Islet precursor cell (in vitro differentiated cells): ENCODE measurements around the gene FANCE.

Source experiments
- DNase-seq: peaks from one replicate; pipeline ENCODE4 v3.0.0-alpha.2; 2018

Gene FANCE, protein sequence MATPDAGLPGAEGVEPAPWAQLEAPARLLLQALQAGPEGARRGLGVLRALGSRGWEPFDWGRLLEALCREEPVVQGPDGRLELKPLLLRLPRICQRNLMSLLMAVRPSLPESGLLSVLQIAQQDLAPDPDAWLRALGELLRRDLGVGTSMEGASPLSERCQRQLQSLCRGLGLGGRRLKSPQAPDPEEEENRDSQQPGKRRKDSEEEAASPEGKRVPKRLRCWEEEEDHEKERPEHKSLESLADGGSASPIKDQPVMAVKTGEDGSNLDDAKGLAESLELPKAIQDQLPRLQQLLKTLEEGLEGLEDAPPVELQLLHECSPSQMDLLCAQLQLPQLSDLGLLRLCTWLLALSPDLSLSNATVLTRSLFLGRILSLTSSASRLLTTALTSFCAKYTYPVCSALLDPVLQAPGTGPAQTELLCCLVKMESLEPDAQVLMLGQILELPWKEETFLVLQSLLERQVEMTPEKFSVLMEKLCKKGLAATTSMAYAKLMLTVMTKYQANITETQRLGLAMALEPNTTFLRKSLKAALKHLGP

DNA sequence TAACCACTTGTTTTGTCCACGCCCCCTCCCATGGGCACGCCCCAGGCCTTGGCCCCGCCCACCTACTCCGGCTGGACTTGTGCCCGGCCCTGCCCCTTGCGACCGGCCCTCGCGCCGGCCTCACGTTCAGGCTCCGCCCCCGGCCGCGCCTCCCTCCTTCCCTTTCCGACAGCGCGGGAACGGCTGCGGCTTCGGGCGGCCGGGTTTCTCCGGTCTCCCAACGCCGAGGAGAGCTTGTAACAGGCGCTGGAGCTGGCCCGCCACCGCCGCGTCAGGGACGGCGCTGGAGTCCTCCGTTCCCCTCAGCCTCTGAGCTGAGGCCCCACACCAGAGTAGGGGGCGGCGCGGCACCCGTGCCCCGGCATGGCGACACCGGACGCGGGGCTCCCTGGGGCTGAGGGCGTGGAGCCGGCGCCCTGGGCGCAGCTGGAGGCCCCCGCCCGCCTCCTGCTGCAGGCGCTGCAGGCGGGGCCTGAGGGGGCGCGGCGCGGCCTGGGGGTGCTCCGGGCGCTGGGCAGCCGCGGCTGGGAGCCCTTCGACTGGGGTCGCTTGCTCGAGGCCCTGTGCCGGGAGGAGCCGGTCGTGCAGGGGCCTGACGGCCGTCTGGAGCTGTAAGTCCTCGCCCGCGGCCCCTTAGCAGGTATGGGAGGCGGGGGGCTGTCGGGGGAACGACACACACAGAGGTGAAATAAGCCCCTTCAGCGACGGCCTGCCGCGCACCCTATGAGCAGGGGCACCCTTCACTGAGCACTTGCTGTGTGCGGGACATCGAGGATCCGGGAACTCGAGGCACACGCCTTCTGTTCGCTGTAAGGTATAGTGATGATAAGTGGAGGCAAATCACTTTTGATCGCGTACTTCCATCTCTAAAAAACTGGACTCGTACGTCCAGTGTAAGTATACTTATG lies at the start of gene FANCE:
Gene FANCE, plus strand, starts transcription at position 156 of the 908 bp plus-strand sequence. Its CDS starts 208 bp downstream, at position 364.
- peak; percentile 99 for DNase-seq

DNA sequence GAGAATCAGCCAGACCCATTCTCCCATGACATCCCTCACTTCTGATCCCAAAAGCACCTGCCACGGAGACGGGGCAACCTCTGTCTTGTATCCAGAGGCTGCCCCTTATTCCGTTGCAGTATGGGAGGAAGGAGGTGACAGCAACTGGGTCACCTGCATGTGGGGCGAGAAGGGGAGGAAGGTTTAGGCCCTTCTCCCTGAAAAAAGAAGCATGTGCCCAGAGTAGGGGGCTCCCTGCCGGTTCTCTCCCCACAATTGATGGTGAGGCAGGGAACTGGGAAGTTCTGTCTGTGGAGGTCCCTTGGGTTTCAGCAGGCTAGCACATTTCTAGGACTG lies 49.3 kb upstream of the FANCE start:
- no peak for DNase-seq

DNA sequence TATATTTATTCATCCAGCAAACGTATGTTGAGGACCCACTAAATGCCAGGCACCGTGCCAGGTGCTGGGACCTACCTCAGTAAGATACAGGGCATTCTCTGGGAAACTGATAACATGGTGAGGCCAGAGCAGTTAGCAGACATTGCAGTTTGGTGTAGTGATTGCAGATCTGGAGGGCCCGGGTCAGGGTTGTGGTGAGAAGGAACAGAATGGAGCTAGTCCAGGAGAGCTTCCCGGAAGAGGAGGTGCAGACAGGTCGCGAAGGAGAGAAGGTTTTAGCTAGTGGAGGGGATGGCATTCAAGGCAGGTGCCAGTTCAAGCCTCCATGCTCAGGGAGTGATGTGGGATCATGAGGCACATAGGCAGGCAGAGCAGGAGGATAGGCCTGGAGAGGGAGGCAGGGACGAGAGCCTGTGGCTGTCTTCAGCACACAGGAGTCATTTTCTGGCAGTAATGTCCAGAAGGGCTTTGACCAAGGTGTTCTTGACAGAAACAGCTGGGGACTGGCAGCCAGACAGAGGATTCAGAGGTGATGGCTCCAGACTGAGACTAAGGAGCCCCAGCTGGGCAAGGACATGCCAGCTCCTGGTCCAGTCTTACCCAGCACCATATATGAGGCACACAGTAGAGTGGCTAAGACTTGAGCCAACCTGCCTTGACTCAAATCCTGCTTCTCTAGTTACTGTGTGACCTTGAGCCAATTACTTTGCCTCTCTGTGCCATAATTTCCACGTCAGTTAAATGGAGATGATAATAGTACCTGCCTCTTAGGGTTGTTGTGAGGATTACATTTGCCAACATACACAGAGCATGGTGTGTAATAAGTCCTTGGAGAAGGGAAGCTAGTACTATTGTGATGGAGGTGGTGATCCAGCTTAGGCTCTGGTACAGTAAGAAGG lies 48.3 kb upstream of the FANCE start:
- DNase-seq: no peak

DNA sequence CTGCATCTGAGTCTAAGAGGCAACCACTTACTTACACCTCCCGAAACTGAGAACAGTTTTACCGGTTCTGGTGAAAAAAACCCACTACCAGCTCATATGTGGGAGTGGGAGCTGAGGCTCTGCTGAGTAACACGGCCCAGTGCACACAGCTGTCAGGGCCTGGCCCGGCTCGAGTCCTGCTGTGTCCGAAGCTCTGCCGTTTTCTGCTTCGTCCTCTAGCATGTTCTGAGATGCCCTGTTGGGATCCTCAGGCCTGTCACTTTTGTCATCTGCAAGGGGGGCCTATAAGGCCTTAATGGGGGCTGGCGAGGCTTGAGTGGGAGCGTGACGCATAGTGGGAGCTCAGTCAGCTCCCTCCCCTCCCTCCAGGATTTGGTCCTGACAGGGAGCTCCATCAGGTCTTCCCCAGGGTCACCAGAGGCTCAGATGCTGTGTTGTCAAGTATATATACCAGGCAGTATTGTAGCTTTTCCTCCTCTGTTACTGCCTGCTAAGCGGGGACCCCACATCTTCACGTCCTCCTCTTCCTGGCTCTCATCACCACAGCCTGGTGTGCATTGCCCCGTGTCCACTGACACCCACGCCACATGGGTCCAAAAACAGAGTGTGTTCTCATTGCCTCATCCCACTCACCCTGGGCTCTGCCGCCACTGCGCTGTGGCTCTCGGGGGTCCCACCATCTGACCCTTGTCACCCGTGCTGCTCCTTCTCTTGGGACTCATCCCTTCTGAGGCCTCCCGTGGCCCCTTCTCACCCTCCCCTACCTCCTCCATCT lies 45.2 kb upstream of the FANCE start:
- DNase-seq: no peak

DNA sequence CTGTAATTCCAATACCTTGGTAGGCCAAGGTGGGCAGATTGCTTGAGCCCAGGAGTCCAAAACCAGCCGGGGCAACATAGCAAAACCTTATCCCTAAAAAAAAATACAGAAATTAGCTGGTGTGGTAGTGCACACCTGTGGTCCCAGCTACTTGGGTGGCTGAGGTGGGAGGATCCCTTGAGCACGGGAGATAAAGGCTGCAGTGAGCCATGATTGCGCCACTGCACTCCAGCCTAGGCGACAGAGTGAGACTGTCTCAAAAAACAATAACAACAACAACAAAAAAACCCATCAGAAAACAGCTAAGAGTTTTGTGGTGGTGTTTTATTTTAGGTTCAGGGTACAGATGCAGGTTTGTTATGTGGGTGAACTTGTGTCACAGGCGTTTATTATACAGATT lies 42.9 kb upstream of the FANCE start:
- no peak for DNase-seq

DNA sequence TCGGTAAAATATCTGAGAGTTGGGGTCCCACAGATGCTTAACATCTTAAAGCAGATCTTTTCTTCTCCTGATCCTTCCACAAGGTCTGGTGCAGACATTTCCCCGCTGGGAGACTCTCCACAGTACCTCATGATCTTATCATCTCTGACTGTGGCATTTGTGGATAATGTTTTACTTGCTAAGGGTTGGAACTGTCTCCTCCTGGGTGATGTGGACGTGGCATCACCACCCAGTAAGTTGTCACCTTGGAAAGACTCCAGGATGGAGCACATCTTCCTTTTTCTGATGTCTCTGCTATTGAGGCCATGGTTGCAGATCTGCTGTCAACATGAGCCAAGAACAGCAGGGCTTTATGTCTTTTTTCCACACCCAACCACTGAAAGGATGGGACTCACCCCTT lies 42.0 kb upstream of the FANCE start:
- DNase-seq: no peak

DNA sequence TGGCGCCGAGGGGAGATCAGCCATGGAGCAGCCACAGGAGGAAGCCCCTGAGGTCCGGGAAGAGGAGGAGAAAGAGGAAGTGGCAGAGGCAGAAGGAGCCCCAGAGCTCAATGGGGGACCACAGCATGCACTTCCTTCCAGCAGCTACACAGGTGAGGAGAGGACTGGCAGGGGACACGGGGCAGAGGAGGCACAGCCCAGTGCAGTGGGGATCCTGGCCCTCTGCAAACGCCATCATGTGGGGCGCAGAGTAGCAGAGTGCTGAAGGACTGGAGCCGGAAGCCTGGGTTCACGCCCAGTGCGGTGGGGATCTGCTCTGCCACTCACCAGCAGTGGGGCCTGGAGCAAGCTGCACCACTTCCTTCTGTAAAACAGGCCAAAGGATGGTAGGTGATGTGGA lies 41.1 kb upstream of the FANCE start:
- no peak for DNase-seq

DNA sequence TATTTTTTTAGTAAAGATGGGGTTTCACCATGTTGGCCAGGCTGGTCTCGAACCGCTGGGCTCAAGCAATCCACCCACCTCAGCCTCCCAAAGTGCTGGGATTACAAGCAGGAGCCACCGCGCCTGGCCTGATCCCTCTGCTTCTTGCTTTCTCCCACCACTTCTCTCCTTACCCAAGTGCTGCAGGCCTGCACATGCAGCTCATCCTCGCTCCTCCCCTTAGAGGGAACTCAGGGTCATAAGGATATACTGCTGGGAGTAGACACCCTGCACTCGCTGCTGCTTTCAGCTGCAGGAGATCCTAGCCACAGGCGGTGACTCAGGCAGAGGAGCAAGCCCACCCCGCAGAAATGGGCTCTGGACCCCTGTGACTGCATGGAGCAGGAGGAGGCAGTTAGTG lies 40.0 kb upstream of the FANCE start:
- DNase-seq: no peak

DNA sequence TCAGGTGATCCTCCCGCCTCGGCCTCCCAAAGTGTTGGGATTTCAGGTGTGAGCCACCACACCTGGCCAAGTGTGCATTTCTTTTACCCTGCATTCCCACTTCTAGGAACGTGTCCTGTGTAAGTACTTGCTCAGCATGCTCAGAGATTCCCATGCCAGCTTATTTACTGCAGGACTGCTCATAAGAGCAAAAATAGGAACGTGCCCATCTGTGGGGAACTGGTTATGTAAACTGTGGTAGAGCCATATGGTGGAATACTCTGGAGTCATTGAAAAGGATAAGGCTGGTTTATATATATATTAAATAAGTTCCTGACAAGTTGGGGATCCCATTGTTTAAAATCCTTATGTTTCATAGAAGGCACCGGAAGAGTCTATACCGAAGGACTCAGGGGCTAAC lies 38.2 kb upstream of the FANCE start:
- no peak for DNase-seq

DNA sequence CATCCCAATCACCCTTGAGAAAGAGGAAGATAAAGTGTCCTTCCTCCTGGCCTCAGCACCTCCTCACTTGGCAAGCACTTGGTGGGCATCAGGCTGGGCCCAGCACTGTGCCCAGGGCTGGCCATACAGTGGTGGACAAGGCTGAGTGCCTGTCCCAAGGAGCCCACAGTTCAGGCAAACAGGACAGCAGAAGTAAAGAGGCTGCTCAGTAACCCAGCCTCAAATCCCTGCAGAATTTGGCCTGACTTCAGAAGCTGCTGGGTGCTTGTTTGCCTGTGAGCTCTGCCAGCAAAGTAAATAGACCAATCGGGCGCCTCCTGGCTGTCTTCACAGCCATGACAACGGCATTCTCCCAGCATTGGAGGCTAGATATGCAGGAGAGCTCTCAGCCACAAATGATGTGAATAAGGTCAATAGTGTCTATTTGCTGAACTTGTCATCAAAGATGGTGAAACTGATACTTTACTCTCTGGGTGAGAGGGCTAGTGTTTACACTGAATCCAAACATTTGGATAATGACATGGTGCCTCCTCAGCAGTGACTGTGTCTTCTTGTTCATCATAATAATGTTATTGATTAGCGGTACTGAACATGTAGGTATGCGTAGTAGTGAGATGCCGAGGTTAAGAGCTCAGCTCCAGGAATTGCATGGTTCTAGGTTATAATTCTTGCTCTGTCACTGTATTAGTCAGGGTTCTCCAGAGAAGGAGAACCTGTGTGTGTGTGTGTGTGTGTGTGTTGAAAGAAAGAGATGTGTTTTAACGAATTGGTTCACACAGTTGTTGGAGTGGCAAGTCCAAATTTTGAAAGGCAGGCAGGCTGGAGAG lies 36.9 kb upstream of the FANCE start:
- peak; percentile 87 for DNase-seq

DNA sequence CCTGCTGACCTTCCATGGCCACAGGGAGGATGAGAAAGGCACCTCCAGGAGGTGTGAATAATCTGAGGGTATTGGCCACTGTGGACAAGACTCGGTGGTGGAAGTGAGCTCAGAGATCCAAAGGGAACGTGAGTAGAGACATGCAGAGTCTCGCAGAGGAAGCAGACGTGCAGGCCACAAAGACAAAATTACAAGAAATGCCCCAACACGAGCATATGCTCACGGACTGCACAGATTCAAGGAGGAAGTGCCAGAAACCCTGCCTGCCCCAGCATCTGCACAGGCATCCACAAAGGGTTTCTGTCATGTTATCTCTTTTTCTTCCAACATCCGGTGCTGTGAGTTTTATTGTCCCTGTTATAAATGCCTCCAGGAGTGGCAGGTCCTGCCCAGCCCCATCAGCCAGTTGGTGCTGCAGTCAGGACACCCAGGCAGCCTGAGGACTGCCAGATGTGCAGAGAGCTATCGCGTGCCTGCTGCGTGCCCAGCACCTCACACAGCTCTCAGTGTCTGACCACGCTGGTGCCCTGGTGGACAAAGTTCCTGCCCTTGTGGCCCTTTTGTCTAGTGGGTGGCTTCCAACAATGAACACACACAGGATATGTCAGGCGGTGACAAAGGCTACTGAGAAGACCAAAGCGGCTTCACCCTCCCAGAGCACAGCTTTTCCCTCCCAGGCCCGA lies 34.0 kb upstream of the FANCE start:
- DNase-seq: no peak

DNA sequence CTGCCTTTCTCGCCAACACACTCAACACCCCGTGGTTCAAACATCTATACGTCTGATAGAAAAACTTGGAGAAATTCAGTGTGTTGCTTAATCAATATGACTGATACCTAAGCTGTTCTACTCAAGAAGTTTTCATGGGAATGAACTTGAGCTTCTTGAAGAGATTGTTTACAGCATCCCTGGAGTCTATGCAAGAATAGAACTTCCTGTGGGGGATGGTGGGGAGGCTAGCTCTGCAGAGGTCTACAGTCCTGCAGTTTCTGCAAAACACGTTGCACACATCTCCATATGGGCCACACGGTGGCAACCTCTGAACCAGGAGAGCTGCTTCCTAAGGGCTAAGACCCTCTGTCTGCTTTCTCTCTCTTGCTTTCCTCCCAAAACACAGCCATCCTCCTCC lies 32.7 kb upstream of the FANCE start:
- DNase-seq: no peak

DNA sequence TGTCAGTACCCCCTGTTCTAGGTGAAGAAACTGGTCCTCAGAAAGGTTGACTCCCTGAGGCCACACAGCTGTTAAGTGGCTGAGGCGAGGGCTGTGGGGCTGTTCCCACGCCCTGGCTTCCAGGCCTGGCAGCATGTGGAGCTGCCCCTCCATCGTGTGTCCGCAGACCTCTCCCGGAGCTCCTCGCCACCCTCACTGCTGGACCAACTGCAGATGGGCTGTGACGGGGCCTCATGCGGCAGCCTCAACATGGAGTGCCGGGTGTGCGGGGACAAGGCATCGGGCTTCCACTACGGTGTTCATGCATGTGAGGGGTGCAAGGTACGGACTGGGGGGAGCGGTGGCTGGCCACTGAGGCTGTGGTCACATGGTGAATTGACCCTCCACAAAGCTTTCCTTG lies 32.2 kb upstream of the FANCE start:
- no peak for DNase-seq

DNA sequence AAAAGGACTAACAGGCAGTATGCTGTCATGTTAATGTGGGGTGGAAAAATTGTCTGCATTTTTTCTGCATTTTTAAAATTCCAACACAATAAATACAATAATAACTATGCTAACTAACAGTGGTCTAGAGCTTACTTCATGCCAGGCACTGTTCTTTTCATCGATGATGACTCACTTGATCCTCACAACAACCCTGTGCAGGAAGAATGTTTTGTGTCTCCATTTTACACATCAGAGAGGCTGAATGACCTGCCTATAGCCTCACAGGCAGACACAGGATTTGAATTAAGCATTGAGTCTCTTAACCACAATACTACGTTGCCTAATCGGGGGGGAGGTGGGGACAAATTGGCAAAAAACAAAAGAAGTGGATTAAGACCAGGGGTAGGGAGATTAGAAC lies 26.9 kb upstream of the FANCE start:
- no peak for DNase-seq

DNA sequence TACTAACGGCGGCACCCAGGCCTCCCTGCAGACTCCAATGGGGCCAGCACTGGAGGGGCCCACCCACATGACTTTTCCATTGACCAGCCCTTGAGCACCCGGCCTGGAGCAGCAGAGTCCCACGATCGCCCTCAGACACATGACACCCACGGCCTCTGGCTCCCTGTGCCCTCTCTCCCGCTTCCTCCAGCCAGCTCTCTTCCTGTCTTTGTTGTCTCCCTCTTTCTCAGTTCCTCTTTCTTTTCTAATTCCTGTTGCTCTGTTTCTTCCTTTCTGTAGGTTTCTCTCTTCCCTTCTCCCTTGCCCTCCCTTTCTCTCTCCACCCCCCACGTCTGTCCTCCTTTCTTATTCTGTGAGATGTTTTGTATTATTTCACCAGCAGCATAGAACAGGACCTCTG lies 26.1 kb upstream of the FANCE start:
- DNase-seq: no peak

DNA sequence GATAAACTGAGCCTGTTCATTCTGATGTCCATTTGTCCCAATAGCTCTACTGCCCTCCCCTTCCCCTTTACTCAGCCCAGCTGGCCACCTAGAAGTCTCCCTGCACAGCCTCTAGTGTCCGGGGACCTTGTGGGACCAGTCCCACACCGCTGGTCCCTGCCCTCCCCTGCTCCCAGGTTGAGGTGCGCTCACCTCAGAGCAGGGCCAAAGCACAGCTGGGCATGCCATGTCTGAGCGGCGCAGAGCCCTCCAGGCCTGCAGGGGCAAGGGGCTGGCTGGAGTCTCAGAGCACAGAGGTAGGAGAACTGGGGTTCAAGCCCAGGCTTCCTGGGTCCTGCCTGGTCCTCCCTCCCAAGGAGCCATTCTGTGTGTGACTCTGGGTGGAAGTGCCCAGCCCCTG lies 24.7 kb upstream of the FANCE start:
- DNase-seq: no peak

DNA sequence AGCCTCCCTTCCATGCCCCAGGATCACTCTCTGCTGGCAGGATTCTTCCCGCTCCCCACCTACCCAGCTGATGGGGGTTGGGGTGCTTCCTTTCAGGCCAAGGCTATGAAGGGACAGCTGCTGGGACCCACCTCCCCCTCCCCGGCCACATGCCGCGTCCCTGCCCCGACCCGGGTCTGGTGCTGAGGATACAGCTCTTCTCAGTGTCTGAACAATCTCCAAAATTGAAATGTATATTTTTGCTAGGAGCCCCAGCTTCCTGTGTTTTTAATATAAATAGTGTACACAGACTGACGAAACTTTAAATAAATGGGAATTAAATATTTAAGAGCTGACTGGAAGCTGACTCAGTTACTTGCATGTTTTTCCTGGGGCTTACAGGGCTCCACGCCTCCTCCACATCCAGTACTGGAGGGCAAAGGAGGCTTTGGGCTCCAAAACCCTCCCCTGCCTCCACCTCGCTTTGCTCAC lies 24.3 kb upstream of the FANCE start:
- DNase-seq: no peak

DNA sequence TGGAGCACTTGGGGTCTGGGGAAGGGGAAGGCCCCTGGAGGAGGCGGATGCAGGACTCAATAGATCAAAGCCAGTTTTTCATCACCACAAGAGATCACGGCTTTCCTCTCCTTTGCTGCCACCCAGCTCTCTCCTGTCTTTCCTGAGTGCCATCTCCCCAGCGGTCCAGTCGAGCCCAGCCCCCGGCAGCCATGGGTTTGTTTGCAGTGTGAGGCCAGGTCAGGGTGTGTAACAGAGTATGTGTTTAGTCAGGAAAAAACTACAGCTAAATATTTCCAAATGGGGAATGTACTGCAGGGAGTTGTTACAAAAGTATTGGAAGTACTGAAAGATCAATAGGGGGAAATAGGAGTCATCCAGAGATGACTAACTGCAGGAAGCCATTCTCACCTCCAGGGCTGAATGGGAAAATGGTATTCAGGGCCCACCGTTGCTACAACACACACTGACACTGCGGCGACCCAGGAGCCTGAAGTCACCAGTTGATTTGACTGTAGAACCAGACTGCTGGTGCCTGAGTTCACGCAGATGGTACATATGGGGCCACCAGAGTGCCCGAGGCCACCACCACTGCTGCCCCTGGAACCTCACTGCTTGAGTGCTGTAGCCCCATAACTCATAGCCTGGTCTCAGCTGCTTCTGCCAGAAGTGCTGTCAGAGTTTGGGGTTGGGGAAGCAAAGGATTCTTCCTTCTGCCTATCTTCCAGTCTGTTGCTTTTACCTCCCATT lies 23.6 kb upstream of the FANCE start:
- DNase-seq: peak; percentile 49

DNA sequence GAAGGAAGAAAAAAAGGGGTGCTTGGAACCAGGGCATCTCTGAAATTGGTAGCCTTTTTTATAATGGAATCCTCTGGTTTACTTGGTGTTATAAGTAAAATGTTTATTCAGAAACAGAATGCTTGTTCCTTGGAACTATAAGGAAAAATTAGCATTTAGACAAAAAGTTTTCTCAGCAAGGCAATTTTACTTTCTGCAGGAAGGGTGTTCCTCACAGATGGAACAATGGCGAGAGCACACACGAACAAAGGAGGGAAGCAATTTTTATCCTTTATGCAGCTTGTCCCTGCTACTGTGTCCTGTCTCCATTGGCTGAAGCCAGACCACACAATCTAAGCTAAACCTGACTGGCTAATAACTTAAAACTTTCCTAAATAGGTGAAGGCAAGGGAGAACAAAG lies 22.7 kb upstream of the FANCE start:
- no peak for DNase-seq

DNA sequence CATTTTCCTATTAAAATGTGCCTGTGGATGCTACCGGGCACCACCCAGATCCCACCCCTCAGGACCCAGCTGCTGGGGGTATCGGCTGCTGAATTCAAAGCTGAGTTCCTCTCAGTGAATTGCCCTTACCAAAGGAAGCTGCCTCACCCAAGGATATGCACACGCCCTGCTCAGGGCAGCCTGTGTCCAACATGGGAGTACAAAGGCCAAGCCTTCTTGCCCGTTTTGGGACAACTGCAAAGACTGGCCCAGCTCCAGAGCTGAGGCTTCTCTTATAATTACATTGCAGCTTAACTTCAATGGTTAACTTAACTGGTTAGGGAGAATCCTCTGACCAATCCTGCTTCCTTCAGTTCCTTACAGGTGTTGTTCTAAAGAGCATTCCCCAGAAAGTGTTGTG lies 19.8 kb upstream of the FANCE start:
- DNase-seq: no peak
